HG03342 (cell line): Measurements from ENCODE around the gene ARID5B.

Experiments used
- ATAC-seq: cut with Tn5 transposase; IDR thresholded peaks from one replicate; pipeline ENCODE4 v1.9.1; 2021; ENCODE audit warnings: mild to moderate bottlenecking, moderate library complexity; ENCODE audit not compliant: unreplicated experiment

The ARID5B gene

DNA sequence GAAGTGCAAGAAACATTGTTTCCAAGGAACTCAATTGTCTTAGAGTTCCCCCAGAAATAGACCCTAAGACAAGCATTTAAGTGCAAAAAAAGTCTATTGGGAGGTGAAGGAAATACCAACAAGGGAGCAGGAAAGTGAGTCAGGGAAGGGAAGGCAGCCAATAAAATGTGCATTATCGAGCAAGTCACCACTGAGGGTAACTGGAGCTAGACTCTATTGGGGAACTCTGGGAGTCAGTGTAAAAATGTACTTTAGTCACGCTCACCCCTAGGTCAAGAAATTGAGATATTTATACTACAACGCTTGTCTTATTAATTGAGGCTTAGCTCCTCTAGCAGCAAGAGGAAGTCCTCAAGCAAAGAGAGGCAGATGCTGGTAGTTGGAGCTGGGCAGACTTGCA lies 229.4 kb downstream of the ARID5B start:
- no peak for ATAC-seq

DNA sequence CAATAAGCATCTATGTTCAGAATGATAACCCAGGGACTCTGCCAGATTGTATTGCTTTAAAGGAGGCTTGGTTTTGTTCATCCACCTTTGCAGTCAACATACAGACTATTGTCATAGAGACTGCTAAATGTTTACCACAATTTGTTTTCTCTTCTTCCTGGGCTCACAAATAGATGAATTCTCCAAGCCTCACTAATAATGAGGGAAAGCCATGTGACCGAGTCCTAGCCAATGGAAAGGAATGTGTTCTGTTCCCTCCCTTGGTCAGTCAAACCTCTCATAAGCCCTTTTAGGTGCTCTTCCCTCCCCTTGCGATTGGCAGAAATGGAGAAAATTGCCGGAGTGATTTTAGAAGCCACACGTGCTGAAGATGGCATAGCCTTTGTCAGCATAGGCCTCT lies 230.2 kb downstream of the ARID5B start:
- no peak for ATAC-seq

DNA sequence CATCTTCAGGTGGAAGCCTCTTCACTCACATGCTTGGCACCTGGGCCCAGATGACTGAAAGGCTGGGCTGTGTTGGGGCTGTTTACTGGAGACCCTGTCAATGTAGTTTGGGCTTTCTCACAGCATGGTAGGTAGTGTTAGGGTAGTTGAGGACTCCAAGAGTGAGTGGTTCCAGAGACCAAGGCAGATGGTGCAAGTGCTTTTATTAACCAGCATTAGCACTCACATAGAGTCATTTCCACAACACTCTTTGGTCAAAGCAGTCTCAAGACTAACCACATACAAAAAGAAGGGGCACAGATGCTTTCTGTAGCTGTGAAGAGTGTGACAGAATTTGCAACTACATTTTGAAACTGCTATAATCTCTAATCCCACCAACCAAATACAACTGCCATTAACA lies 232.1 kb downstream of the ARID5B start:
- ATAC-seq: peak; percentile 84

DNA sequence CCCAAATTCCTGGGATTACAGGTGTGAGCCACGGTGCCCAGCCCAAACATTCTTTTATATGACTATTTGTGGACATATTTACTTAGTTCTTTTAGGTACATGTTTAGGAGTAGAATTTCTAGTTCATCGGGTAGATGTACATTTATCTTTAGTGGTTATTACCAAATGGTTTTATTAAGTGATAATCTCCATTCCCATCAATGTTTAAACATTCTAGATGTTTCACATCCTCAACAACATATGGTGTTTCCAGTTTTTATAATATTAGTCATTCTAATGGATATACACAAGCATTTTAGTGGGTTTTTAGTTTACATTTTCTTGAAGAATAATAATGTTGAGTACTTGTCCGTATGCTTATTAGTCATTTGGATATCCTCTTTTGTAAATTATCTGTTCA lies 235.4 kb downstream of the ARID5B start:
- ATAC-seq: no peak
